Stomach (tissue), 4 donors: ENCODE results near the gene GREB1L.

Source experiments
- CTCF ChIP-seq, 7 experiments: fragments of 450-650 bp in 4 of 7; fragments of 200-600 bp in 3 of 7; sonication (generic) in 3 of 7; IDR thresholded peaks; one replicate each; pipeline ENCODE4 v1.5.1; 2016 to 2019; ENCODE audit warnings: antibody characterized with exemption in 7 of 7, control low read depth in 2 of 7, mild to moderate bottlenecking in 1 of 7
- POLR2A ChIP-seq, 4 donors: fragments of 450-650 bp; IDR thresholded peaks; one replicate each; pipeline ENCODE4 v1.6.1; 2016; ENCODE audit warnings: antibody characterized with exemption in 4 of 4, control low read depth in 2 of 4, mild to moderate bottlenecking in 1 of 4, moderate library complexity in 1 of 4
- POLR2AphosphoS5 ChIP-seq, 3 donors: sonication (generic); formaldehyde crosslinking; IDR thresholded peaks; one replicate each; pipeline ENCODE4 v1.6.1; 2016; ENCODE audit warnings: antibody characterized with exemption in 3 of 3

- no peak for TF ChIP-seq POLR2A (IDR thresholded peaks at IDR 0.05)
- TF ChIP-seq POLR2AphosphoS5 (IDR thresholded peaks at IDR 0.05), result no peak
- no peak for TF ChIP-seq CTCF (IDR thresholded peaks at IDR 0.05)
Measured at GRCh38 chr18:21210784-21211183, 31.2 kb upstream of the GREB1L start.
